Keratinocyte (primary cell): ENCODE measurements around the gene GAD1. TPM values are rescaled to one million over a fixed set of nuclear protein-coding genes. Genes with fewer than 3 reads are reported as not detected.

Experiments used
- DNase-seq: peaks from one replicate; pipeline ENCODE4 v3.0.0-alpha.2; 2011; ENCODE audit warnings: low read depth, missing footprints, low spot score
- FAIRE-seq: peaks from 2 replicates; lab custom pipeline; 2011; peaks lifted over from hg19 to GRCh38; lab: Jason Lieb, UNC
- H2AFZ ChIP-seq: 2 replicates; pipeline ENCODE4 v1.6.0; 2012; ENCODE audit warnings: low read length, control low read depth, inconsistent platforms; ENCODE audit not compliant: control insufficient read depth
- H3K27ac ChIP-seq: 2 replicates; pipeline ENCODE4 v1.5.1; 2011; ENCODE audit warnings: low read length; ENCODE audit not compliant: control insufficient read depth, insufficient read depth
- H3K27me3 ChIP-seq: 3 replicates; pipeline ENCODE4 v1.6.0; 2011; ENCODE audit warnings: low read length; ENCODE audit not compliant: control insufficient read depth, insufficient read depth; ENCODE audit errors: extremely low read depth
- H3K36me3 ChIP-seq, 2 experiments: 2 replicates in 1 of 2; 3 replicates in 1 of 2; pipeline ENCODE4 v1.5.1; 2011; ENCODE audit warnings: low read length in 2 of 2, mild to moderate bottlenecking in 1 of 2; ENCODE audit not compliant: control insufficient read depth in 2 of 2, insufficient read depth in 2 of 2; ENCODE audit errors: extremely low read depth in 1 of 2
- H3K4me1 ChIP-seq: 3 replicates; pipeline ENCODE4 v1.5.1; 2011; ENCODE audit warnings: low read length; ENCODE audit not compliant: control insufficient read depth, insufficient read depth; ENCODE audit errors: extremely low read depth
- H3K4me2 ChIP-seq: 3 replicates; pipeline ENCODE4 v1.6.0; 2011; ENCODE audit warnings: low read depth, low read length; ENCODE audit not compliant: control insufficient read depth, insufficient read depth; ENCODE audit errors: extremely low read depth
- H3K4me3 ChIP-seq, 3 experiments: fragments of 200-600 bp in 1 of 3; sonication (generic) in 1 of 3; 2 replicates in 2 of 3; 3 replicates in 1 of 3; pipeline ENCODE4 v1.5.1; 2011 to 2016; ENCODE audit warnings: low read length in 3 of 3, mild to moderate bottlenecking in 3 of 3, control low read depth in 2 of 3, inconsistent platforms in 1 of 3, low read depth in 1 of 3, mixed read lengths in 1 of 3, mixed run types in 1 of 3, moderate library complexity in 1 of 3; ENCODE audit not compliant: control insufficient read depth in 2 of 3, insufficient read depth in 2 of 3; ENCODE audit errors: extremely low read depth in 1 of 3
- H3K79me2 ChIP-seq: 2 replicates; pipeline ENCODE4 v1.6.0; 2012; ENCODE audit warnings: low read length; ENCODE audit not compliant: control insufficient read depth, insufficient read depth
- H3K9ac ChIP-seq: 3 replicates; pipeline ENCODE4 v1.6.0; 2011; ENCODE audit warnings: low read length; ENCODE audit not compliant: control insufficient read depth, insufficient read depth; ENCODE audit errors: extremely low read depth
- H3K9me1 ChIP-seq: 3 replicates; pipeline ENCODE4 v1.6.0; 2011; ENCODE audit warnings: low read length; ENCODE audit not compliant: control insufficient read depth, insufficient read depth; ENCODE audit errors: extremely low read depth
- H3K9me3 ChIP-seq: 2 replicates; pipeline ENCODE4 v1.5.1; 2012; ENCODE audit warnings: low read depth, low read length; ENCODE audit not compliant: control insufficient read depth
- H4K20me1 ChIP-seq: 3 replicates; pipeline ENCODE4 v1.6.0; 2011; ENCODE audit warnings: low read length; ENCODE audit not compliant: control insufficient read depth, insufficient read depth; ENCODE audit errors: extremely low read depth
- EZH2 ChIP-seq: IDR thresholded peaks from one replicate; pipeline ENCODE4 v1.6.1; 2012; ENCODE audit warnings: inconsistent platforms, mild to moderate bottlenecking, low read length, moderate library complexity
- dilution Hi-C: fragments of 300-500 bp; cut with MboI; formaldehyde crosslinking; loops from one replicate; pipeline ENCODE4 v1.7.0; 2020; ENCODE audit warnings: low sequenced_read_pairs; ENCODE audit not compliant: extremely low pct_ligation_motif_present
- polyA plus RNA-seq, 5 experiments: library from polyadenylated mRNA; depleted of rRNA in 3 of 5; stranded (reverse) in 3 of 5; stranded (forward) in 1 of 5; unstranded in 1 of 5; fragments of >200 nt; gene quantifications; 1 replicate in 1 of 5; 2 replicates in 3 of 5; 3 replicates in 1 of 5; pipeline versions ENCODE4 v1.2.1 to v1.2.3, GENCODE V29; 2011 to 2012; ENCODE audit warnings: missing spikeins in 2 of 5, low read depth in 1 of 5, low replicate concordance in 1 of 5
- TF ChIP-seq, protein P1 (sequence below), 3 experiments: IDR thresholded peaks in 1 of 3; conservative IDR thresholded peaks in 1 of 3; optimal IDR thresholded peaks in 1 of 3; 2 replicates in 2 of 3; 3 replicates in 1 of 3; pipeline versions ENCODE3 to v1.5.1; 2011; ENCODE audit warnings: low read length in 3 of 3, mild to moderate bottlenecking in 3 of 3, moderate library complexity in 2 of 3, control low read depth in 1 of 3, inconsistent platforms in 1 of 3; ENCODE audit not compliant: insufficient read depth in 2 of 3; ENCODE audit errors: extremely low read depth in 1 of 3

GAD1 gene
- polyA plus RNA-seq, 1 donor (not counting 4 experiments of a cell fraction or from before 2014, with no cell fraction given) = 5.9 TPM

DNA sequence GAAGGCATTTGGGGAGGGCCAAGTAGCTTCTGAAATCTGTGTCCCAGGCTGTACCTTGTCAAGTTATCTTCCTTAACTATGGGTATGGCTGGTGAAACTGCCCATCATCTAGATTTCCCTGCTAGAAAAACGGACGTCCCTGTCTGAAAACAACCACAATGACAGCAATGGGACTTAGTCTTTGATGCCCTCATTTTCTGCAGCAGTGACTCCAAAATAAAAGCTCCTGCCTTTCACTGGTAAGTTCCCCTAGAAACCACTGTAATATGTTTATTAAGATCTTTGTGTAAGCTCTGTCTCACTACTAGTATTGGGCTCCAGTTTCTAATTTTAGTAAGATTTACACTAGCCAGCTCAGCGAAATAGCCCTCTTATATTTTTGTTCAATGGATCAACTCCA, 65.2 kb downstream of the GAD1 start:
- peaks cover 20% of the 10 kb centered on the region for H3K4me1 ChIP-seq
- no peaks in the 10 kb centered on the region for H4K20me1 ChIP-seq
- no peaks in the 10 kb centered on the region for H3K9me3 ChIP-seq
- no peak for DNase-seq
- no peaks in the 10 kb centered on the region for H3K27me3 ChIP-seq
- H3K27ac ChIP-seq = no peak overlapping the region
- dilution Hi-C loops = no loop called here
- no peak for TF ChIP-seq EZH2
- TF ChIP-seq, protein P1, sequence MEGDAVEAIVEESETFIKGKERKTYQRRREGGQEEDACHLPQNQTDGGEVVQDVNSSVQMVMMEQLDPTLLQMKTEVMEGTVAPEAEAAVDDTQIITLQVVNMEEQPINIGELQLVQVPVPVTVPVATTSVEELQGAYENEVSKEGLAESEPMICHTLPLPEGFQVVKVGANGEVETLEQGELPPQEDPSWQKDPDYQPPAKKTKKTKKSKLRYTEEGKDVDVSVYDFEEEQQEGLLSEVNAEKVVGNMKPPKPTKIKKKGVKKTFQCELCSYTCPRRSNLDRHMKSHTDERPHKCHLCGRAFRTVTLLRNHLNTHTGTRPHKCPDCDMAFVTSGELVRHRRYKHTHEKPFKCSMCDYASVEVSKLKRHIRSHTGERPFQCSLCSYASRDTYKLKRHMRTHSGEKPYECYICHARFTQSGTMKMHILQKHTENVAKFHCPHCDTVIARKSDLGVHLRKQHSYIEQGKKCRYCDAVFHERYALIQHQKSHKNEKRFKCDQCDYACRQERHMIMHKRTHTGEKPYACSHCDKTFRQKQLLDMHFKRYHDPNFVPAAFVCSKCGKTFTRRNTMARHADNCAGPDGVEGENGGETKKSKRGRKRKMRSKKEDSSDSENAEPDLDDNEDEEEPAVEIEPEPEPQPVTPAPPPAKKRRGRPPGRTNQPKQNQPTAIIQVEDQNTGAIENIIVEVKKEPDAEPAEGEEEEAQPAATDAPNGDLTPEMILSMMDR (optimal IDR thresholded peaks at IDR 0.05 in 1 of 3, IDR thresholded peaks at IDR 0.05 in 1 of 3, conservative IDR thresholded peaks at IDR 0.05 in 1 of 3; ENCODE audit: extremely low read depth in 1 of 3, insufficient read depth in 2 of 3, low read length in 3 of 3) = no peak
- H3K36me3 ChIP-seq = no peaks in the 10 kb centered on the region
- H3K4me3 ChIP-seq = no peak overlapping the region
- H3K79me2 ChIP-seq = no peaks in the 10 kb centered on the region
- H3K9ac ChIP-seq = no peak overlapping the region
- no peak overlapping the region for H2AFZ ChIP-seq
- no peak for FAIRE-seq
- no peak overlapping the region for H3K4me2 ChIP-seq
- no peaks in the 10 kb centered on the region for H3K9me1 ChIP-seq

DNA sequence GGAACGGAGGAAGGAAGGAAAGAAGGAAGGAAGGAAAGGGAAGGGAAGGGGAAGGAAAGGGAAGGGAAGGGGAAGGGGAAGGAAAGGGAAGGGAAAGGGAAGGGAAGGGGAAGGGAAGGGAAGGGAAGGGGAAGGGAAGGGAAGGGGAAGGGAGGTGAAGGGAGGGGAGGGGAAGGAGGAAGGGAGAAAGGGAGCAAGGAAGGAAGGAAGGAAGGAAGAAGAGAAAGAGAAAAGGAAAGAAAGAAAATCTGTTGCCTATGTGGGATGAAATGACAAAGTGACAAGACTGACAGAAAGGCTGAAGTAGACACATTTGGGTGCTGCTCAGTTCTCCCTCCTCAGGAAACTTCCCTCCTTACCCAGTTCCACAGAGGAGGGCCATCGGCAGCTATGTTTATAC, 66.1 kb downstream of the GAD1 start:
- H3K36me3 ChIP-seq = no peaks in the 10 kb centered on the region
- no peaks in the 10 kb centered on the region for H4K20me1 ChIP-seq
- no peak overlapping the region for H3K4me2 ChIP-seq
- no peak for FAIRE-seq
- H2AFZ ChIP-seq = no peak overlapping the region
- H3K9ac ChIP-seq = no peak overlapping the region
- TF ChIP-seq, protein P1 (optimal IDR thresholded peaks at IDR 0.05 in 1 of 3, IDR thresholded peaks at IDR 0.05 in 1 of 3, conservative IDR thresholded peaks at IDR 0.05 in 1 of 3; ENCODE audit: extremely low read depth in 1 of 3, insufficient read depth in 2 of 3, low read length in 3 of 3) = no peak
- TF ChIP-seq EZH2 = no peak
- no peaks in the 10 kb centered on the region for H3K9me3 ChIP-seq
- H3K4me3 ChIP-seq = no peak overlapping the region
- peaks cover 20% of the 10 kb centered on the region for H3K4me1 ChIP-seq
- DNase-seq = no peak
- no peak overlapping the region for H3K27ac ChIP-seq
- H3K27me3 ChIP-seq = no peaks in the 10 kb centered on the region
- dilution Hi-C loops = no loop called here
- H3K79me2 ChIP-seq = no peaks in the 10 kb centered on the region
- no peaks in the 10 kb centered on the region for H3K9me1 ChIP-seq
